Hepatocyte (in vitro differentiated cells): Measurements from ENCODE around the gene CDK18. TPM values are rescaled to one million over a fixed set of nuclear protein-coding genes. Genes with fewer than 3 reads are reported as not detected.

Experiments
- DNase-seq: peaks from one replicate; pipeline ENCODE4 v3.0.0-alpha.2; 2016; ENCODE audit warnings: low spot score
- H2AFZ ChIP-seq: fragments of 200-600 bp; sonication (generic); 2 replicates; pipeline ENCODE4 v1.6.0; 2016; ENCODE audit warnings: antibody characterized with exemption, mild to moderate bottlenecking
- H3K27ac ChIP-seq: fragments of 200-600 bp; sonication (generic); 2 replicates; pipeline ENCODE4 v1.5.1; 2016; ENCODE audit warnings: mild to moderate bottlenecking
- H3K27me3 ChIP-seq: fragments of 200-600 bp; sonication (generic); 2 replicates; pipeline ENCODE4 v1.6.1; 2016
- H3K36me3 ChIP-seq: fragments of 200-600 bp; sonication (generic); replicated peaks from 2 replicates; pipeline ENCODE4 v1.5.1; 2016; ENCODE audit warnings: low read depth; ENCODE audit not compliant: insufficient read depth
- H3K4me1 ChIP-seq: fragments of 200-600 bp; sonication (generic); 2 replicates; pipeline ENCODE4 v1.5.1; 2016; ENCODE audit warnings: mild to moderate bottlenecking, moderate library complexity; ENCODE audit not compliant: insufficient read depth
- H3K4me2 ChIP-seq: fragments of 200-600 bp; sonication (generic); 2 replicates; pipeline ENCODE4 v1.6.0; 2016
- H3K4me3 ChIP-seq: fragments of 200-600 bp; sonication (generic); 2 replicates; pipeline ENCODE4 v1.5.1; 2016; ENCODE audit warnings: mild to moderate bottlenecking
- H3K79me2 ChIP-seq: fragments of 200-600 bp; sonication (generic); 2 replicates; pipeline ENCODE4 v1.6.0; 2017; ENCODE audit warnings: mild to moderate bottlenecking
- H3K9me2 ChIP-seq: fragments of 200-600 bp; sonication (generic); replicated peaks from 2 replicates; pipeline ENCODE4 v1.6.0; 2017; ENCODE audit warnings: mild to moderate bottlenecking; ENCODE audit not compliant: insufficient read depth
- H3K9me3 ChIP-seq: fragments of 200-600 bp; sonication (generic); 2 replicates; pipeline ENCODE4 v1.5.1; 2016; ENCODE audit warnings: low read depth, mild to moderate bottlenecking
- H4K20me1 ChIP-seq: fragments of 200-600 bp; sonication (generic); 2 replicates; pipeline ENCODE4 v1.6.0; 2016; ENCODE audit warnings: mild to moderate bottlenecking; ENCODE audit not compliant: insufficient read depth, poor library complexity, severe bottlenecking
- EZH2 ChIP-seq: fragments of 200-600 bp; sonication (generic); IDR thresholded peaks from 2 replicates; pipeline ENCODE4 v1.6.1; 2016; ENCODE audit warnings: antibody characterized with exemption, mild to moderate bottlenecking, borderline replicate concordance
- EZH2phosphoT487 ChIP-seq: fragments of 200-600 bp; sonication (generic); IDR thresholded peaks from one replicate; pipeline ENCODE4 v1.6.1; 2018; ENCODE audit warnings: antibody characterized with exemption, mild to moderate bottlenecking, low read depth, moderate library complexity; ENCODE audit not compliant: unreplicated experiment, severe bottlenecking
- WGBS: methylation state at CpG from one replicate; pipeline ENCODE4 v1.1.6; 2016; ENCODE audit warnings: low lambda C conversion rate; ENCODE audit errors: missing lambda C conversion rate; 5-methylcytosine and 5-hydroxymethylcytosine counted together
- polyA plus RNA-seq: library from polyadenylated mRNA; unstranded; fragments of >200 nt; fragmentation: Nextera tagmentation; extraction: Ambion mirVana; gene quantifications from 2 replicates; pipeline ENCODE4 v1.2.1, GENCODE V29; 2016
- small RNA-seq: library from RNA; depleted of rRNA; stranded (forward); fragments of <200 nt; gene quantifications from one replicate; pipeline ENCODE3, GENCODE V24; 2014
- total RNA-seq: library from RNA; depleted of rRNA; stranded (reverse); fragments of >200 nt; gene quantifications from 2 replicates; pipeline ENCODE4 v1.2.3, GENCODE V29; 2014
- TF ChIP-seq, protein P1 (sequence below): fragments of 200-600 bp; sonication (generic); IDR thresholded peaks from 2 replicates; pipeline ENCODE4 v1.5.1; 2016; ENCODE audit warnings: antibody characterized with exemption, mild to moderate bottlenecking; ENCODE audit not compliant: poor library complexity

Gene CDK18
- total and polyA plus RNA-seq, 2 experiments from 2014 or later = 8.0 to 16.7 TPM

- no peak for DNase-seq
- Histone ChIP-seq H3K79me2 (no peaks in the 10 kb centered on the region), H3K27me3 (peaks cover 24% of the 10 kb centered on the region), H3K27ac (peak overlapping the region; percentile 53), H2AFZ (no peak overlapping the region), H3K4me1 (peaks cover 11% of the 10 kb centered on the region), H3K9me3 (no peaks in the 10 kb centered on the region), H3K9me2 (no peaks in the 10 kb centered on the region), H3K36me3 (no peaks in the 10 kb centered on the region), H3K4me2 (no peak overlapping the region), H4K20me1 (no peaks in the 10 kb centered on the region), H3K4me3 (no peak overlapping the region)
- 64% methylated on average over 11 of the region's 11 CpGs for WGBS
- TF ChIP-seq, protein P1, sequence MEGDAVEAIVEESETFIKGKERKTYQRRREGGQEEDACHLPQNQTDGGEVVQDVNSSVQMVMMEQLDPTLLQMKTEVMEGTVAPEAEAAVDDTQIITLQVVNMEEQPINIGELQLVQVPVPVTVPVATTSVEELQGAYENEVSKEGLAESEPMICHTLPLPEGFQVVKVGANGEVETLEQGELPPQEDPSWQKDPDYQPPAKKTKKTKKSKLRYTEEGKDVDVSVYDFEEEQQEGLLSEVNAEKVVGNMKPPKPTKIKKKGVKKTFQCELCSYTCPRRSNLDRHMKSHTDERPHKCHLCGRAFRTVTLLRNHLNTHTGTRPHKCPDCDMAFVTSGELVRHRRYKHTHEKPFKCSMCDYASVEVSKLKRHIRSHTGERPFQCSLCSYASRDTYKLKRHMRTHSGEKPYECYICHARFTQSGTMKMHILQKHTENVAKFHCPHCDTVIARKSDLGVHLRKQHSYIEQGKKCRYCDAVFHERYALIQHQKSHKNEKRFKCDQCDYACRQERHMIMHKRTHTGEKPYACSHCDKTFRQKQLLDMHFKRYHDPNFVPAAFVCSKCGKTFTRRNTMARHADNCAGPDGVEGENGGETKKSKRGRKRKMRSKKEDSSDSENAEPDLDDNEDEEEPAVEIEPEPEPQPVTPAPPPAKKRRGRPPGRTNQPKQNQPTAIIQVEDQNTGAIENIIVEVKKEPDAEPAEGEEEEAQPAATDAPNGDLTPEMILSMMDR = no peak
- TF ChIP-seq EZH2 = no peak
- no peak for TF ChIP-seq EZH2phosphoT487
These were observed 77.6 kb downstream of the CDK18 start for GRCh38 chr1:205582046-205582445.

Small RNAs within 50 kb of the gene (small RNA-seq; reads per million reads assigned to genes)
- gene RNU2-19P = not detected

Other genes starting within 250 kb of the CDK18 start
- gene NUAK2, start 182.9 kb upstream of the CDK18 start, total RNA-seq = 12.6 and 13.4 TPM in 2 replicates
- gene NUAK2, start 182.9 kb upstream of the CDK18 start, polyA plus RNA-seq = 20.7 and 22.5 TPM in 2 replicates
- gene KLHDC8A, start 147.7 kb upstream of the CDK18 start, total RNA-seq = 0.28 and 0.40 TPM in 2 replicates
- 1.6 and 1.7 TPM in 2 replicates for gene KLHDC8A, start 147.7 kb upstream of the CDK18 start, polyA plus RNA-seq
- gene LEMD1, start 82.6 kb upstream of the CDK18 start, total RNA-seq = 2.4 TPM in 1 of 2 replicates, not detected in the other
- 0.35 and 2.6 TPM in 2 replicates for gene LEMD1, start 82.6 kb upstream of the CDK18 start, polyA plus RNA-seq
- gene BLACAT1, start 48.6 kb upstream of the CDK18 start, total RNA-seq = 0.40 and 0.48 TPM in 2 replicates
- 0.35 and 0.58 TPM in 2 replicates for gene BLACAT1, start 48.6 kb upstream of the CDK18 start, polyA plus RNA-seq
- 16.0 and 19.1 TPM in 2 replicates for gene ELK4, start 127.3 kb downstream of the CDK18 start, total RNA-seq
- gene ELK4, start 127.3 kb downstream of the CDK18 start, polyA plus RNA-seq = 4.7 and 6.1 TPM in 2 replicates
- 10.0 and 12.2 TPM in 2 replicates for gene SLC45A3, start 175.8 kb downstream of the CDK18 start, total RNA-seq
- 4.6 and 4.8 TPM in 2 replicates for gene SLC45A3, start 175.8 kb downstream of the CDK18 start, polyA plus RNA-seq
- 135 and 143 TPM in 2 replicates for gene NUCKS1, start 245.5 kb downstream of the CDK18 start, total RNA-seq
- gene NUCKS1, start 245.5 kb downstream of the CDK18 start, polyA plus RNA-seq = 24.7 and 28.4 TPM in 2 replicates